ENCODE measurements around the gene TEC. TPM values are rescaled to one million over a fixed set of nuclear protein-coding genes. Genes with fewer than 3 reads are reported as not detected.

Gene TEC
- total RNA-seq, 1 donor from 2014 or later = not detected

DNA sequence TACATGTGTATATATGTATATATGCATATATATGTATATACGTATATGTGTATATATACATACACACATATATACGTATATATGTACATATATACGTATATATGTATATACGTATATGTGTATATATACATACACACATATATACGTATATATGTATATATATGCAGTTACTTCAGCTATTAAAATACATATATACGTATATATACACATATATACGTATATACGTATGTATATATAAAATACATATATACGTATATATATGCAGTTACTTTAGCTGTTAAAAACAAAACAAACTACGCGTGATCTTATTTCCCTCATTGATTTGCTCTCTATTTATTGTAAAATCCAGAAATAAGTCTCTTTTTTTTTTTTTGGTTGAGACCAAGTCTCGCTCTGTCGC lies 149.5 kb downstream of the TEC start:
- no peaks in the 10 kb centered on the region for H4K20me1 ChIP-seq (ENCODE audit: low read depth)
- H3K4me1 ChIP-seq = peaks cover 8% of the 10 kb centered on the region
- no peaks in the 10 kb centered on the region for H3K27me3 ChIP-seq
- no peak overlapping the region for H3K27ac ChIP-seq
- no peaks in the 10 kb centered on the region for H3K4me1 Mint-ChIP-seq
- H3K36me3 ChIP-seq = no peaks in the 10 kb centered on the region
- no peaks in the 10 kb centered on the region for H3K9me3 ChIP-seq (ENCODE audit: low read depth)
- H3K4me2 ChIP-seq = no peak overlapping the region
- H3K4me3 ChIP-seq = no peak overlapping the region
- no peak for TF ChIP-seq EZH2 (IDR thresholded peaks at IDR 0.05)
- no peak for TF ChIP-seq CTCF (IDR thresholded peaks at IDR 0.05)
- TF ChIP-seq EZH2phosphoT487 (IDR thresholded peaks at IDR 0.05) = no peak
- no peaks in the 10 kb centered on the region for H3K9me3 Mint-ChIP-seq
- no peak overlapping the region for H3K9ac ChIP-seq
- H3K27me3 Mint-ChIP-seq (ENCODE audit: insufficient read depth, low read depth) = peaks cover 2% of the 10 kb centered on the region
- H3F3A ChIP-seq (ENCODE audit: low read depth) = no peaks in the 10 kb centered on the region
- no peak overlapping the region for H3K27ac Mint-ChIP-seq
- no peaks in the 10 kb centered on the region for H3K36me3 Mint-ChIP-seq
- no peaks in the 10 kb centered on the region for H3K79me2 ChIP-seq (ENCODE audit: low read depth)
- no peak for DNase-seq (ENCODE audit: low spot score)
- no peak overlapping the region for H2AFZ ChIP-seq (replicated peaks)
- no peak overlapping the region for H3K4me3 Mint-ChIP-seq

GRCh38 chr4:48119646-48120045 lies 150.0 kb downstream of the TEC start:
- H3K4me3 Mint-ChIP-seq = no peak overlapping the region
- H3K27ac Mint-ChIP-seq = no peak overlapping the region
- no peaks in the 10 kb centered on the region for H3K36me3 ChIP-seq
- H3K27ac ChIP-seq = no peak overlapping the region
- H3K9me3 ChIP-seq (ENCODE audit: low read depth) = no peaks in the 10 kb centered on the region
- H3K79me2 ChIP-seq (ENCODE audit: low read depth) = no peaks in the 10 kb centered on the region
- H3K9ac ChIP-seq = no peak overlapping the region
- peaks cover 2% of the 10 kb centered on the region for H3K27me3 Mint-ChIP-seq (ENCODE audit: insufficient read depth, low read depth)
- DNase-seq (ENCODE audit: low spot score) = no peak
- TF ChIP-seq EZH2phosphoT487 (IDR thresholded peaks at IDR 0.05) (no peak), CTCF (IDR thresholded peaks at IDR 0.05) (no peak)
- H3F3A ChIP-seq (ENCODE audit: low read depth) = no peaks in the 10 kb centered on the region
- H3K4me1 Mint-ChIP-seq = no peaks in the 10 kb centered on the region
- H3K4me1 ChIP-seq = peaks cover 8% of the 10 kb centered on the region
- no peak overlapping the region for H3K4me2 ChIP-seq
- no peaks in the 10 kb centered on the region for H3K9me3 Mint-ChIP-seq
- H3K4me3 ChIP-seq = no peak overlapping the region
- no peak overlapping the region for H2AFZ ChIP-seq (replicated peaks)
- no peaks in the 10 kb centered on the region for H4K20me1 ChIP-seq (ENCODE audit: low read depth)
- no peaks in the 10 kb centered on the region for H3K36me3 Mint-ChIP-seq
- H3K27me3 ChIP-seq = no peaks in the 10 kb centered on the region

DNA sequence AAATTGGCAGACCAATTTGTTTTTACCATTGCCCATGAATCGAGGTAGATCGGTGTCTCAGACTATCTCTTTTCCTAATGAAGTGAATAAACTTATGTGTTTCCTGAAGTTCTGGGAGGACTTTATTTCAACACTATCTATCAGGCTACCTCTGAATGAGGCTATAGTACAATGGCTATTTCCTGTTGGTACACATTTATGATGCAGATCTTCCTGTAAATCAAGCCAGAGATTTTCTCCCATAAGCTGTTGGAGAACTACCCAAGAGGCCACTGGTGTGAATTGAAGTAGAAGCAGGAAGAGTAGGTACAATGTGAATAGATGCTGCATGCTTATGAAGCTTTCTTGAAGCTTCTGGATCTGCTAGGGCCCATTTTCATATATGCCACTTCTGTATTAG lies 151.6 kb downstream of the TEC start:
- no peak overlapping the region for H3K27ac Mint-ChIP-seq
- Histone ChIP-seq H3K36me3 (no peaks in the 10 kb centered on the region), H3K9me3 (ENCODE audit: low read depth) (no peaks in the 10 kb centered on the region), H3K4me1 (peaks cover 8% of the 10 kb centered on the region), H3K4me3 (no peak overlapping the region), H3K27me3 (no peaks in the 10 kb centered on the region), H3K9ac (no peak overlapping the region), H4K20me1 (ENCODE audit: low read depth) (no peaks in the 10 kb centered on the region), H3K27ac (no peak overlapping the region), H3K79me2 (ENCODE audit: low read depth) (no peaks in the 10 kb centered on the region), H3F3A (ENCODE audit: low read depth) (no peaks in the 10 kb centered on the region), H3K4me2 (no peak overlapping the region), H2AFZ (replicated peaks) (no peak overlapping the region)
- H3K27me3 Mint-ChIP-seq (ENCODE audit: insufficient read depth, low read depth) = peaks cover 2% of the 10 kb centered on the region
- H3K4me3 Mint-ChIP-seq = no peak overlapping the region
- H3K9me3 Mint-ChIP-seq = no peaks in the 10 kb centered on the region
- TF ChIP-seq CTCF (IDR thresholded peaks at IDR 0.05) (no peak), EZH2phosphoT487 (IDR thresholded peaks at IDR 0.05) (no peak), EZH2 (IDR thresholded peaks at IDR 0.05) (no peak)
- H3K36me3 Mint-ChIP-seq = no peaks in the 10 kb centered on the region
- no peak for DNase-seq (ENCODE audit: low spot score)
- H3K4me1 Mint-ChIP-seq = no peaks in the 10 kb centered on the region

GRCh38 chr4:48116582-48116981 lies 153.1 kb downstream of the TEC start:
- no peaks in the 10 kb centered on the region for H3K9me3 ChIP-seq (ENCODE audit: low read depth)
- H3K4me2 ChIP-seq = no peak overlapping the region
- H3K36me3 Mint-ChIP-seq = no peaks in the 10 kb centered on the region
- no peak for TF ChIP-seq CTCF (IDR thresholded peaks at IDR 0.05)
- TF ChIP-seq EZH2phosphoT487 (IDR thresholded peaks at IDR 0.05) = no peak
- TF ChIP-seq EZH2 (IDR thresholded peaks at IDR 0.05) = no peak
- no peak overlapping the region for H3K4me3 Mint-ChIP-seq
- H4K20me1 ChIP-seq (ENCODE audit: low read depth) = no peaks in the 10 kb centered on the region
- H3K9me3 Mint-ChIP-seq = no peaks in the 10 kb centered on the region
- no peaks in the 10 kb centered on the region for H3K4me1 Mint-ChIP-seq
- no peaks in the 10 kb centered on the region for H3K36me3 ChIP-seq
- no peak overlapping the region for H3K27ac ChIP-seq
- H3K79me2 ChIP-seq (ENCODE audit: low read depth) = no peaks in the 10 kb centered on the region
- peaks cover 3% of the 10 kb centered on the region for H3K4me1 ChIP-seq
- peaks cover 2% of the 10 kb centered on the region for H3K27me3 Mint-ChIP-seq (ENCODE audit: insufficient read depth, low read depth)
- no peak for DNase-seq (ENCODE audit: low spot score)
- no peak overlapping the region for H3K4me3 ChIP-seq
- no peak overlapping the region for H3K27ac Mint-ChIP-seq
- H3K27me3 ChIP-seq = no peaks in the 10 kb centered on the region
- H3F3A ChIP-seq (ENCODE audit: low read depth) = no peaks in the 10 kb centered on the region
- H2AFZ ChIP-seq (replicated peaks) = no peak overlapping the region
- H3K9ac ChIP-seq = no peak overlapping the region

Data from neural progenitor cell (in vitro differentiated cells).